NT2/D1 (cell line): Measurements from ENCODE around the gene UTF1.

ENCODE experiments used
- DNase-seq: peaks from one replicate; pipeline ENCODE4 v3.0.0-alpha.2; 2011; ENCODE audit warnings: low read depth, low spot score
- H3K27me3 ChIP-seq: 2 replicates; pipeline ENCODE4 v1.6.0; 2011; ENCODE audit warnings: mild to moderate bottlenecking; ENCODE audit not compliant: insufficient read length, insufficient read depth
- H3K36me3 ChIP-seq: 2 replicates; pipeline ENCODE4 v1.6.1; 2011; ENCODE audit warnings: mild to moderate bottlenecking, low read length, mixed read lengths; ENCODE audit not compliant: insufficient read depth, insufficient read length
- H3K4me1 ChIP-seq: 2 replicates; pipeline ENCODE4 v1.5.1; 2011; ENCODE audit not compliant: insufficient read depth, insufficient read length
- H3K4me3 ChIP-seq: 2 replicates; pipeline ENCODE4 v1.5.1; 2011; ENCODE audit warnings: low read depth; ENCODE audit not compliant: insufficient read length
- H3K9ac ChIP-seq: 2 replicates; pipeline ENCODE4 v1.6.0; 2011; ENCODE audit warnings: low read depth; ENCODE audit not compliant: insufficient read length
- H3K9me3 ChIP-seq: 2 replicates; pipeline ENCODE4 v1.5.1; 2011; ENCODE audit warnings: mild to moderate bottlenecking, low read length; ENCODE audit not compliant: insufficient read depth
- SUZ12 ChIP-seq: IDR thresholded peaks from 2 replicates; pipeline ENCODE4 v1.6.1; 2011; ENCODE audit not compliant: insufficient read length, insufficient read depth; ENCODE audit errors: extremely low read depth
- YY1 ChIP-seq: IDR thresholded peaks from 2 replicates; pipeline ENCODE4 v1.6.1; 2011; ENCODE audit not compliant: insufficient read length, insufficient read depth
- ZNF274 ChIP-seq: IDR thresholded peaks from 2 replicates; pipeline ENCODE4 v1.6.1; 2011; ENCODE audit warnings: mild to moderate bottlenecking, low read depth, low read length

UTF1 gene

DNA sequence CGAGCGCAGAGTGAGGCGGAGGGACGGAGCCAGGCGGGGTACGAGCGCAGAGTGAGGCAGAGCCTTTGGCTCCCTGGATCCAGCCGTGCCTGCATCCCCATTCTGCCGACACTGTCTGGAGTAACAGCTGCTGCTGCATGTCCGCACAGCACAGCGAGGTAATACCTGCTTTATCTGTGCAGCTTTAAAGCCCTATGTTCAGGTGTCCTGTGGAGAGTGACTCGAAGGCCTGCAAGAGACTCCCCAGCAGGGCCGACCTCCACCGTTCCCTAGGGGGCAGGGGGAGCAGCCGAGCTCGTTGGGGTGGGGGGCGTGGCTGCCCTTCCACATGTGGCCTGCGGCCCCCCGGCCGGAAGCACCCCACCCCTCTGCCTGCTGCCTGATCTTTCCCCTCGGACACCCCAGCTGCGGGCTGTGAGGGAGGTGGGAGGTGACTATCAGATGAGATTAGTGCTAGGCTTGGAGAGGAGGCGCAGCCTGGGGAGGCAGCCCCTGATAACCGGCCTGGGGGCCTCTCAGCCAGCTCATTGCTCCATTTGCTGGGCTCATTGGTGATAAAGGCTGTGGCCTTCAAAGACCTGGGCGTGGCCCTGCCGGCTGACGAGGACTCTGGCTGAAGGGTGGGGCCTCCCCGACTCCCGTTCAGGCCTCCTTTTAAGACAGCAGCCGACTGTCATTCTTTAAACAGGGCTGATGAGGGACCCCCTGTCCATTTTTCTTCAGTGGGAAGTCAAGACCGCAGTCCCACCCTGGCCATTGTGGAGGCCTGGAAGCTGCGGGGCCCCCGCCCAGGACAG lies 15.6 kb downstream of the UTF1 start:
- Histone ChIP-seq H3K4me3 (no peak overlapping the region), H3K9ac (no peak overlapping the region), H3K9me3 (no peaks in the 10 kb centered on the region), H3K27me3 (peaks cover 41% of the 10 kb centered on the region), H3K36me3 (no peaks in the 10 kb centered on the region), H3K4me1 (peaks cover 5% of the 10 kb centered on the region)
- no peak for DNase-seq
- TF ChIP-seq YY1 (no peak), SUZ12 (no peak), ZNF274 (no peak)

DNA sequence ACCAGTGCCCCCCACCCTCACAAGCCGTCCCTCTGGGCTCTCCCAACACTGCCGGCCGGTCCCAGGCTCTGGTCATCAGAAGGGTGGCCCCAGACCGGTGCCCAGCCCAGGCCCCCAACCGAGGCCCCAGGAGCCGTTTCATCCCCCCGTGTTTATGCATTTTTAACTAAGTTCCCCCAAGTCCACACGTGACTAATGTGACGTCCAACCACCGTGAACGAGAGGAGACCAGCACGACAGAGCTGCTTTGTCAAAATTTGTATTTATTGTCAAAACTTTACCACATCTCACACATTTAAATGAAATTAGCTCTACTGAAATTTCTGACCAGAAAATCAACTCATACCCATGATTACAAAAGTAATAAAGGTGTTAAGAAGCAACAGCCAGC lies 16.2 kb downstream of the UTF1 start:
- H3K9ac ChIP-seq, result no peak overlapping the region

DNA sequence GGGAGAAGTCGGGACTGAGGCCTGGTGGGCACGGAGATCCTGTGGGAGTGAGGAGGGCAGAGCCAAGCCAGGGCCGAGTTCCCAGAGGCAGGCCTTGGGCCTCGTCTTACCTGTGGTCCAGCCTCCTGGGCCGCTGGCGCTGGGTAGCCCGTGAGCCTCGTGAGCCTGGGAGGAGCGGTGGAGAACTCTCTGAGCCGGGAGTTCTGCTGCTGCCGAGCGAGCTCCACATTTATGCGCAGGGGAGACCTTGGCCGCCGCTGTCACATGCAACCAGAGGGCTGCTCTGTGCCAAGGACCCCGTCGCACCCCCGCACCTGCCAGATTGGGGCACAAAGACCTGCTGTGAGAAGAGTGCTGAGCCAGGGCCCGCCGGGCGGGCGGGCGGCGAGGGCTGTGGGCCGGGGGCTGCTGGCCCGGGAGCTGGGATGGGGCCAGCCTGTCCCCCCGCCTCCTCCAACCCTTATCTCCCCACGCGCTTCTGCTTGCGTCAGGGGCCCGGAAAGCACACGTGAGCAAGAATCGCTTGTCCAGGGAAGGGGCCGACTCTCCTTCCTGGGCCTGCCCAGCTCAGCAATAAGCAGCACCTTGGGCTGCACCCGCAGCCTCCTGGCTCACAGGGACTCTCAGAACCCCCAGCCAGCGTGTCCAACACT lies 17.8 kb downstream of the UTF1 start:
- no peak for DNase-seq
- peaks cover 21% of the 10 kb centered on the region for H3K27me3 ChIP-seq
- H3K9ac ChIP-seq, result no peak overlapping the region
- no peaks in the 10 kb centered on the region for H3K36me3 ChIP-seq
- peaks cover 5% of the 10 kb centered on the region for H3K4me1 ChIP-seq
- no peak for TF ChIP-seq SUZ12
- TF ChIP-seq YY1, result no peak
- TF ChIP-seq ZNF274, result no peak
- H3K9me3 ChIP-seq, result no peaks in the 10 kb centered on the region
- H3K4me3 ChIP-seq, result no peak overlapping the region

More for the DNA sequence above, 16.2 kb downstream of the UTF1 start:
- TF ChIP-seq ZNF274 (no peak), YY1 (no peak), SUZ12 (no peak)
- Histone ChIP-seq H3K4me1 (peaks cover 5% of the 10 kb centered on the region), H3K9me3 (no peaks in the 10 kb centered on the region), H3K36me3 (no peaks in the 10 kb centered on the region), H3K27me3 (peaks cover 37% of the 10 kb centered on the region), H3K4me3 (no peak overlapping the region)
- no peak for DNase-seq

DNA sequence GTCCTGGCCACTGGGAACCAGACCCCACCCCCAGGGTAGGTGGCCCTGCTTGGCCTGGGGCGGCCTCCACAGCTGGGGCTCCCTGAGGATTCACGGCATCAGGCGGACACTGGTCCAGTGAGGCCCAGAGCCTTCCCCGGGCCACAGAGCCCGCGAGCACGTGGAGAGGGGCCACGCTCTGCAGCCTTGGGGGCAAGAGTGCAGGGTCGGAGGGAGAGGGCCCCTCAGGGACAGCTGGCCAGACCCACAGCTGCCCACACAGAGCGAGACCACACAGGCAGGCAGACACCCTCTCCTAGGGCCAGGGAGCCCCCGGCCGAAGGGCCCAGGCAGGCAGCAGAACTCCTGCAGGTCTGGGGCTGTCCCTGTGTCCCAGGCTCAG lies 18.3 kb downstream of the UTF1 start:
- Histone ChIP-seq H3K27me3 (peaks cover 16% of the 10 kb centered on the region), H3K9ac (no peak overlapping the region), H3K36me3 (no peaks in the 10 kb centered on the region), H3K9me3 (no peaks in the 10 kb centered on the region), H3K4me1 (peaks cover 5% of the 10 kb centered on the region), H3K4me3 (no peak overlapping the region)
- TF ChIP-seq SUZ12 (no peak), YY1 (no peak), ZNF274 (no peak)
- DNase-seq, result no peak

GRCh38 chr10:133249094-133249780 lies 19.2 kb downstream of the UTF1 start:
- no peaks in the 10 kb centered on the region for H3K36me3 ChIP-seq
- peaks cover 5% of the 10 kb centered on the region for H3K4me1 ChIP-seq
- no peak overlapping the region for H3K4me3 ChIP-seq
- TF ChIP-seq ZNF274, result no peak
- TF ChIP-seq SUZ12, result no peak
- no peak for TF ChIP-seq YY1
- H3K27me3 ChIP-seq, result peaks cover 8% of the 10 kb centered on the region
- no peak overlapping the region for H3K9ac ChIP-seq
- no peak for DNase-seq
- H3K9me3 ChIP-seq, result no peaks in the 10 kb centered on the region

DNA sequence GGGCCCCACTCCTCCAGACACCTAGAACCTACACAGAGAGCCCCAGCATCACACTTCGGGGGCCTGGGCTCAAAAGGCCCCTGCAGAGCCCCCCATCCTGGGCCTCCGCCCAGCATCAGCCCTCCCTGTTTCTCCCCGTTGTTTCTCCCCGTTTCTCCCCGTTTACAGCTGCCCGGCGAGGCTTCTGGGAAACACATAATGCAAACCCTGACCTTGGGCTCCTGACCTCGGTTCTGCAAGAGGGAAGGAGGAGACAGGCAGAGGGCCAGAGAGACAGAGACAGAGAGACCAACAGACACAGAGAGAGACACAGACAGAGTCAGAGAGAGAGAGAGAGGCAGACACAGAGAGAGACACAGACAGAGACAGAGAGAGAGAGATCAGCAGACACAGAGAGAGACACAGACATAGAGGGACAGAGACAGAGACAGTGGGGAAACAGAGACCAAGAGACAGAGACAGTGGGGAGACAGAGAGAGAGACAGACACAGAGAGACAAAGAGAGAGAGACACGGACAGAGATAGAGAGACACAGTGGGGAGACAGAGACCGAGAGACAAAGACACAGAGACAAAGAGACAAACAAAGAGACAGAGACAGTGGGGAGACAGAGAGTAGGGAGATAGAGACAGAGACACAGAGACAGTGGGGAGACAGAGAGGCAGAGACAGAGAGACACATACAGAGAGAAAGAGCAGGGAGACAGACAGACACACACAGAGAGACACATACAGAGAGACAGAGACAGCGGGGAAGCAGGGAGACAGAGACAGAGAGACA lies 20.1 kb downstream of the UTF1 start:
- no peak for TF ChIP-seq YY1
- no peak for TF ChIP-seq ZNF274
- no peak for TF ChIP-seq SUZ12
- DNase-seq, result no peak
- Histone ChIP-seq H3K36me3 (no peaks in the 10 kb centered on the region), H3K27me3 (peaks cover 2% of the 10 kb centered on the region), H3K4me1 (peaks cover 2% of the 10 kb centered on the region), H3K9me3 (no peaks in the 10 kb centered on the region), H3K9ac (no peak overlapping the region), H3K4me3 (no peak overlapping the region)
